GM13976 (cell line): ENCODE measurements around the gene SAMD4A.
A peak's percentile ranks its signal among the peaks of the same experiment; 100 is the strongest.

ENCODE experiments used
- DNase-seq: peaks from one replicate; pipeline ENCODE4 v3.0.0; 2012; ENCODE audit warnings: low spot score
- in situ Hi-C: fragments of 300-500 bp; cut with MboI; formaldehyde crosslinking; loops from one replicate; pipeline ENCODE4 v1.12.0; 2022; ENCODE audit warnings: low sequenced_read_pairs, mixed read lengths, inconsistent platforms; ENCODE audit not compliant: unreplicated experiment
- TF ChIP-seq, protein P1 (sequence below): IDR thresholded peaks from 2 replicates; pipeline ENCODE4 v1.5.1; 2012; ENCODE audit warnings: borderline replicate concordance, mild to moderate bottlenecking; ENCODE audit not compliant: insufficient read depth; ENCODE audit errors: extremely low read depth, missing control alignments, control extremely low read depth

SAMD4A gene

DNA sequence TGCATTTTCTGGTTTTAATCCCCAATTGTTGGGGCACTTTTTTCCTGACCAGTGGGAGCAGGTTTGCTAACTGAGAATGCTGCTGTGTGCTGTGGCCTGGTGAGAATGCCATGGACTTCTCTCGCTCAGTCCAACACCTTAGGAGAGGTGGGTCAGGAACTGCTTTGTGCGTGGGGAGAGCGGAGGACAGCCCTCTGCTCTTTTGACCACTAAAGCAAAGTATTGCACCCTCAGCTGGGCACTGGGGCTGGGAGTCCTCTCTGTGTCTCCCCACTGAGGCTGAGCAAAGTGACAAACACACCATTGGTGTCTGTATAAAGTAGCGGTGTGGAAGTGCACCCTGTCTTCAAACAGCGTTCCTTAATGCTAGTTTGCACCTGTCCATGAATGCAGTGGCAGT lies 136.2 kb downstream of the SAMD4A start:
- DNase-seq, result no peak
- TF ChIP-seq, protein P1, sequence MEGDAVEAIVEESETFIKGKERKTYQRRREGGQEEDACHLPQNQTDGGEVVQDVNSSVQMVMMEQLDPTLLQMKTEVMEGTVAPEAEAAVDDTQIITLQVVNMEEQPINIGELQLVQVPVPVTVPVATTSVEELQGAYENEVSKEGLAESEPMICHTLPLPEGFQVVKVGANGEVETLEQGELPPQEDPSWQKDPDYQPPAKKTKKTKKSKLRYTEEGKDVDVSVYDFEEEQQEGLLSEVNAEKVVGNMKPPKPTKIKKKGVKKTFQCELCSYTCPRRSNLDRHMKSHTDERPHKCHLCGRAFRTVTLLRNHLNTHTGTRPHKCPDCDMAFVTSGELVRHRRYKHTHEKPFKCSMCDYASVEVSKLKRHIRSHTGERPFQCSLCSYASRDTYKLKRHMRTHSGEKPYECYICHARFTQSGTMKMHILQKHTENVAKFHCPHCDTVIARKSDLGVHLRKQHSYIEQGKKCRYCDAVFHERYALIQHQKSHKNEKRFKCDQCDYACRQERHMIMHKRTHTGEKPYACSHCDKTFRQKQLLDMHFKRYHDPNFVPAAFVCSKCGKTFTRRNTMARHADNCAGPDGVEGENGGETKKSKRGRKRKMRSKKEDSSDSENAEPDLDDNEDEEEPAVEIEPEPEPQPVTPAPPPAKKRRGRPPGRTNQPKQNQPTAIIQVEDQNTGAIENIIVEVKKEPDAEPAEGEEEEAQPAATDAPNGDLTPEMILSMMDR, result no peak
- in situ Hi-C loops, result no loop called here

DNA sequence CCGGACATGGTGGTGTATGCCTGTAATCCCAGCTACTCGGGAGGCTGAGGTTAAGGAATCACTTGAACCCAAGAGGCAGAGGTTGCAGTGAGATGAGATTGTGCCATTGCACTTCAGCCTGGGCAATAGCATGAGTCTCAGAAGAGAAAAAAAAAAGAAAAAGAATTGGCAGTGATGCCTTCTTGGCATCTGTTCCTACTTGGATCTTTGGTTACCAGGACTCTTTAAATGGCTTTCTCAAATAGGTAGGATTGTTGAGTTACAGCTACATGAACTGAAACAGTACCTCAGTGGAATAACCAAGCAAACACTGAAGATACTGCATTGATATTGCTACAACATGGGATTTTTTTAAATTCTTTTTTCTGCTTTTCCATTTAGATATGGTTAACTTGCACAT lies 136.8 kb downstream of the SAMD4A start:
- TF ChIP-seq, protein P1, result no peak
- in situ Hi-C loops, result no loop called here
- DNase-seq, result no peak

- TF ChIP-seq, protein P1, result no peak
- in situ Hi-C loops, result no loop called here
- DNase-seq, result no peak
Observed at GRCh38 chr14:54704768-54705167, 137.8 kb downstream of the SAMD4A start.

DNA sequence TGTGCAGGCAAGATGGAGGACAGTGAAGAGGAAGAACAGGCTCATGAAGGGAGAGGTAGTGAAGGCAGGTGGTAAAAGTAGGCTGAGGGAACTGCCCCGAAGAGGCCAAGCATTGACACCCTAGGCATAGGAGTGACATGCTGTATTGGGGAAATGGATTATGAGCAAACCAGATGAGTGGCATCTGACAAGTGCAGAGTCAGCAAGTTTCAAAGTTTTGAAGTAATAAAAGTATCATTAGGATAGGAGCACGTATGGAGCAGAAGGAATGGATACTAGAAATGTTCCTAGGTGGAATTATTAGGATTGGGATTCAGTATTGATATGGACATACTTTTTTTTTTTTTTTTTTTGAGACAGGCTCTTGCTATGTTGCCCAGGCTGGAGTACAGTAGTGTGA lies 139.8 kb downstream of the SAMD4A start:
- no peak for DNase-seq
- TF ChIP-seq, protein P1, result no peak
- in situ Hi-C loops, result no loop called here

GRCh38 chr14:54708161-54708560 lies 141.2 kb downstream of the SAMD4A start:
- in situ Hi-C loops, result no loop called here
- TF ChIP-seq, protein P1, result no peak
- no peak for DNase-seq

GRCh38 chr14:54708982-54709381 lies 142.1 kb downstream of the SAMD4A start:
- in situ Hi-C loops, result no loop called here
- TF ChIP-seq, protein P1, result no peak
- DNase-seq, result no peak

DNA sequence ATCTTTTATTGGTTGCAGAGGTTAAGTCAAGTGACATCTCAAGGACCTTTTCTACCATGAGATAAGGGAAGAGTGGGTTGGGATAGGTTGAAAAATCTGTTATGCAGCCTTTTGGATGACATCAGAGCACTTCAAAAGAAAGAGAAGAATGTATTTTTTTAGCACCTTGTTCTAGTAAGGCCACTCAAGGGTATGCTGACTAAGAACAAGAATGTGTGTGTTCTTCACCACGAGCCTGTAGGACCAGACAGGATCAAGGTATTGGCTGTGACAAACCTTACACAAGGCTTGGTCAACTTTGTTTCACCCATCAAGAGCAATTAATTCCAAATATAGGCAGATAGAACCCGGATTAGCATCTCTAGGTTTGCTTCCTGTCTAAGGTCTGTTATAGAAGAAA lies 142.5 kb downstream of the SAMD4A start:
- TF ChIP-seq, protein P1, result no peak

More for the DNA sequence above, 142.5 kb downstream of the SAMD4A start:
- in situ Hi-C loops, result no loop called here
- peak; percentile 45 for DNase-seq
